Activated CD4-positive, alpha-beta memory T cell treated with anti-CD3 and anti-CD28 coated beads for 36 hours (primary cell): ENCODE measurements around the gene MACF1. TPM values are rescaled to one million over a fixed set of nuclear protein-coding genes. Genes with fewer than 3 reads are reported as not detected.
"Not testable (repeated sequence)": the region's sequence is repeated elsewhere in the genome, so short reads cannot be mapped to it uniquely, and the experiment has no call there.

ENCODE experiments used
- CTCF ChIA-PET: fragments of 350-600 bp; sonication (Branson Sonifier 250); formaldehyde crosslinking; loops from one replicate; lab custom pipeline; 2021; ENCODE audit warnings: antibody characterized with exemption, inconsistent platforms; lab: Charles Lee
- POLR2A ChIA-PET: fragments of 350-600 bp; sonication (Branson Sonifier 250); formaldehyde crosslinking; loops from one replicate; lab custom pipeline; 2021; ENCODE audit warnings: antibody characterized with exemption; lab: Charles Lee
- DNase-seq: peaks from one replicate; pipeline ENCODE4 v3.0.0-alpha.2; 2020
- H3K27ac Mint-ChIP-seq: one replicate; pipeline ENCODE4 v1.8.0; 2021; ENCODE audit warnings: mixed read lengths
- H3K27me3 Mint-ChIP-seq: one replicate; pipeline ENCODE4 v1.8.0; 2021; ENCODE audit warnings: mixed read lengths
- H3K36me3 Mint-ChIP-seq: one replicate; pipeline ENCODE4 v1.8.0; 2021; ENCODE audit warnings: mixed read lengths
- H3K4me1 Mint-ChIP-seq: one replicate; pipeline ENCODE4 v1.8.0; 2021; ENCODE audit warnings: low read depth, mixed read lengths
- H3K4me3 Mint-ChIP-seq: one replicate; pipeline ENCODE4 v1.8.0; 2021; ENCODE audit warnings: mild to moderate bottlenecking, mixed read lengths
- H3K9me3 Mint-ChIP-seq: one replicate; pipeline ENCODE4 v1.8.0; 2021; ENCODE audit warnings: mixed read lengths
- intact Hi-C: fragments of 100-400 bp; cut with micrococcal nuclease; formaldehyde crosslinking; loops from one replicate; pipeline ENCODE4 v1.15.1; 2023
- total RNA-seq, 2 experiments: library from RNA; stranded (reverse); gene quantifications; one replicate each; pipeline ENCODE4 v1.2.3, GENCODE V29; 2021

The MACF1 gene
- total RNA-seq, 2 experiments from 2014 or later = 239 to 240 TPM

GRCh38 chr1:39431927-39432326 is 227.4 kb downstream of the MACF1 start:
- ChIA-PET CTCF (interaction anchor here (1.7 kb wide), 1 partner anchor 173 kb away, joined by 4 read pairs; no protein-coding TSS in a partner anchor), POLR2A (interaction anchor here (0.9 kb wide), 1 partner anchor 10 kb away, joined by 3 read pairs; no protein-coding TSS in a partner anchor)
- intact Hi-C loops = no loop called here
- H3K36me3 Mint-ChIP-seq = peaks cover 61% of the 10 kb centered on the region
- no peak overlapping the region for H3K27ac Mint-ChIP-seq
- peaks cover 11% of the 10 kb centered on the region for H3K4me1 Mint-ChIP-seq
- H3K4me3 Mint-ChIP-seq = no peak overlapping the region
- no peaks in the 10 kb centered on the region for H3K27me3 Mint-ChIP-seq
- H3K9me3 Mint-ChIP-seq = no peaks in the 10 kb centered on the region
- DNase-seq = no peak

DNA sequence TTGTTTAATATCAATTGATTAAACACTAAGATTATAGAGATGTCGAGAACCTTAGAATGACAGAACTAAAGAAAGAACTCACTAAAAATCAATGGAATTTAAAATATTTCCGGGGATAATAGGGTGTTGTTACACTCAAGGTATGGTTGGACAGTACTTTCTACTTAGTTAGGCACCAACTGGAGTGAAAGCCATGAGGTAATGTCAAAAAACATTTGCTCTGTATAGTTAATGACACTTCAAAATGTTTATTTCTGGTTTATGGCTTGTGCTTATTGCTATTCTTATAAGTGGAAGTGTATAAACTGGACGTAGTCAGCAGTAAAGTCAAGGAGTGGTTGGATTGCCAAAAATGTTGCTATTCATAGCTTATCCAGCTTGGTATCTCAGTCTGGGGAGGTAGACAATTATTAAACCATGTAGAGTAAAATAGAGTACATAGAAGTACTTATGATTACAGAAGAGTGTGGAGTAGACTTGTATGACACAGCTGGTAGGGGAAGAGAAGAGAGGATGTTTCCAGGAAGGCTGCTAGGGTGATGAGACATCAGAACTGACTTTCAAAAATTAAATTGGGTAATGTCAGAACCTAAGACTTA is 230.4 kb downstream of the MACF1 start:
- H3K36me3 Mint-ChIP-seq = peaks cover 53% of the 10 kb centered on the region
- ChIA-PET CTCF (interaction anchor here (0.8 kb wide), 1 partner anchor 24 kb away, joined by 3 read pairs; no protein-coding TSS in a partner anchor), POLR2A (no interaction called here)
- no peaks in the 10 kb centered on the region for H3K9me3 Mint-ChIP-seq
- H3K27ac Mint-ChIP-seq = peak overlapping the region; percentile 31
- H3K4me3 Mint-ChIP-seq = no peak overlapping the region
- no peak for DNase-seq
- H3K4me1 Mint-ChIP-seq = peaks cover 8% of the 10 kb centered on the region
- H3K27me3 Mint-ChIP-seq = no peaks in the 10 kb centered on the region
- intact Hi-C loops = no loop called here

GRCh38 chr1:39435597-39435996 is 231.1 kb downstream of the MACF1 start:
- H3K4me1 Mint-ChIP-seq = peaks cover 8% of the 10 kb centered on the region
- no peak for DNase-seq
- intact Hi-C loops = no loop called here
- no peak overlapping the region for H3K27ac Mint-ChIP-seq
- ChIA-PET POLR2A (no interaction called here), CTCF (no interaction called here)
- H3K36me3 Mint-ChIP-seq = peaks cover 53% of the 10 kb centered on the region
- no peak overlapping the region for H3K4me3 Mint-ChIP-seq
- no peaks in the 10 kb centered on the region for H3K9me3 Mint-ChIP-seq
- H3K27me3 Mint-ChIP-seq = no peaks in the 10 kb centered on the region

GRCh38 chr1:39436842-39437241 is 232.3 kb downstream of the MACF1 start:
- H3K9me3 Mint-ChIP-seq = no peaks in the 10 kb centered on the region
- H3K27ac Mint-ChIP-seq = no peak overlapping the region
- intact Hi-C loops = no loop called here
- H3K4me3 Mint-ChIP-seq = no peak overlapping the region
- DNase-seq = no peak
- ChIA-PET CTCF (no interaction called here), POLR2A (no interaction called here)
- peaks cover 6% of the 10 kb centered on the region for H3K4me1 Mint-ChIP-seq
- H3K27me3 Mint-ChIP-seq = no peaks in the 10 kb centered on the region
- peaks cover 50% of the 10 kb centered on the region for H3K36me3 Mint-ChIP-seq

DNA sequence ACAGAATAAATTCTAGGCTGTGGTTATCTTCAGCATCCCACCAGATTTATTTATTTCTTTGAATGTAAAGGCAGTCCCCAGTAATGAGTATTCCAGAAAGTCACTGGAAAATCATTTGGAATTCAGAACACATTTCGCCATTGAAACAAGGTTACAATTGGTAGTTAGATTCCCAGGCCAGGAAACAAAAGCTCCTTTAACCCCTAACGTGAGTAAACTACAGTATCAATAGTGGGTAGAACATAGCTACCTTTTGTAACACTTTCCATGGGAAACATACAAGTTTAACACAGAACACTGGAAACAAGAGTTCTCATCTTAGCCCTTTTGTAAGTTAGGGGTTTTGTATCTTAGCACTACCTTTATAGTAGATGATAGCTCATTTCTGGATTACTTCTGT is 233.5 kb downstream of the MACF1 start:
- no peak overlapping the region for H3K4me3 Mint-ChIP-seq
- H3K27ac Mint-ChIP-seq = no peak overlapping the region
- intact Hi-C loops = no loop called here
- H3K4me1 Mint-ChIP-seq = peaks cover 5% of the 10 kb centered on the region
- H3K27me3 Mint-ChIP-seq = no peaks in the 10 kb centered on the region
- CTCF ChIA-PET = interaction anchor here (0.6 kb wide), 1 partner anchor 100 kb away, joined by 4 read pairs; no protein-coding TSS in a partner anchor
- DNase-seq = no peak
- H3K36me3 Mint-ChIP-seq = peaks cover 52% of the 10 kb centered on the region
- no peaks in the 10 kb centered on the region for H3K9me3 Mint-ChIP-seq
- POLR2A ChIA-PET = no interaction called here

- H3K4me3 Mint-ChIP-seq = no peak overlapping the region
These were observed 236.4 kb downstream of the MACF1 start for GRCh38 chr1:39440856-39441255.

DNA sequence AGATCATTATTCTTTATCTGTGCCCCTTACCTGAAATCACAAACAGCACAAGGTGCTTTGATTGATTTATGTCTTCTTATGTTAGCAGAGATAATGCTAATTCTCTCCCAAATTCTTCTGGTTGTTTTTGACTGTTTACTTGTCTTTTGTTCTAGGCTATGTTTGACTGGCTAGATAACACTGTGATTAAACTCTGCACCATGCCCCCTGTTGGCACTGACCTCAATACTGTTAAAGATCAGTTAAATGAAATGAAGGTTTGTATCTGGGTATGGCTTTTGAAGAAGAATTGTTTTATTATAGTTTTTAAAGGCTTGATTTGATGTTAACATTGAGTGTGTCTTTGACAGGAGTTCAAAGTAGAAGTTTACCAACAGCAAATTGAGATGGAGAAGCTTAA is 237.3 kb downstream of the MACF1 start:
- H3K4me1 Mint-ChIP-seq = no peaks in the 10 kb centered on the region
- ChIA-PET CTCF (interaction anchor here (0.6 to 1.8 kb wide), 3 partner anchors 17 to 162 kb away, joined by 3 to 5 read pairs (median 4); no protein-coding TSS in a partner anchor), POLR2A (no interaction called here)
- H3K36me3 Mint-ChIP-seq = peaks cover 50% of the 10 kb centered on the region
- no peak overlapping the region for H3K4me3 Mint-ChIP-seq
- no peaks in the 10 kb centered on the region for H3K9me3 Mint-ChIP-seq
- no peaks in the 10 kb centered on the region for H3K27me3 Mint-ChIP-seq
- no peak overlapping the region for H3K27ac Mint-ChIP-seq
- intact Hi-C loops = no loop called here
- no peak for DNase-seq

More at GRCh38 chr1:39440856-39441255, 236.4 kb downstream of the MACF1 start:
- no peak for DNase-seq
- H3K27ac Mint-ChIP-seq = no peak overlapping the region
- ChIA-PET POLR2A (no interaction called here), CTCF (interaction anchor here (1.7 kb wide), 1 partner anchor 30 kb away, joined by 4 read pairs; no protein-coding TSS in a partner anchor)
- no peaks in the 10 kb centered on the region for H3K4me1 Mint-ChIP-seq
- no peaks in the 10 kb centered on the region for H3K9me3 Mint-ChIP-seq
- no peaks in the 10 kb centered on the region for H3K27me3 Mint-ChIP-seq
- peaks cover 54% of the 10 kb centered on the region for H3K36me3 Mint-ChIP-seq
- intact Hi-C loops = no loop called here

DNA sequence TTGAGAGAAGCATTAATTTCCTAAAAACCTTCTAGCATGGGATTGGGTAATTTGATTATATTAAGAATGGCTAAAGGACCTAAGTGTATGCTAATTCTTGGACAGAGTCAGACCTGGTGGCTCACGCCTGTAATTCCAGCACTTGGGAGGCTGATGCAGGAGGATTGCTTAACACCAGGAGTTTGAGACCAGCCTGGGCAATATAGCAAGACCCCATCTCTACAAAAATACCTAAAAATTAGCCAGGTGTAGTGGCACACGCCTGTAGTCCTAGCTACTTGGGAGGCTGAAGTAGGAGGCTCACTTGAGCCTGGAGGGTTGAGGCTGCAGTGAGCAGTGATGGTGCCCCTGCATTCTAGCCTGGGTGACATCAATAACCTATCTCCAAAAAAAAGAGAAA is 241.1 kb downstream of the MACF1 start:
- Mint-ChIP-seq H3K36me3 (peaks cover 56% of the 10 kb centered on the region), H3K9me3 (no peaks in the 10 kb centered on the region), H3K27ac (no peak overlapping the region), H3K27me3 (no peaks in the 10 kb centered on the region), H3K4me1 (no peaks in the 10 kb centered on the region), H3K4me3 (no peak overlapping the region)
- POLR2A ChIA-PET = no interaction called here
- no peak for DNase-seq
- CTCF ChIA-PET = interaction anchor here (0.6 kb wide), 1 partner anchor 26 kb away, joined by 3 read pairs; no protein-coding TSS in a partner anchor
- intact Hi-C loops = no loop called here

- no peak for DNase-seq
- no peak overlapping the region for H3K4me3 Mint-ChIP-seq
- no peaks in the 10 kb centered on the region for H3K27me3 Mint-ChIP-seq
- H3K4me1 Mint-ChIP-seq = no peaks in the 10 kb centered on the region
- H3K36me3 Mint-ChIP-seq = peaks cover 60% of the 10 kb centered on the region
- ChIA-PET CTCF (interaction anchor here (1.2 to 1.7 kb wide), 3 partner anchors 23 to 348 kb away, joined by 3 to 4 read pairs (median 4); no protein-coding TSS in a partner anchor), POLR2A (no interaction called here)
- intact Hi-C loops = no loop called here
- H3K9me3 Mint-ChIP-seq = no peaks in the 10 kb centered on the region
- H3K27ac Mint-ChIP-seq = no peak overlapping the region
These were observed 242.6 kb downstream of the MACF1 start for GRCh38 chr1:39446986-39447567.

GRCh38 chr1:39450041-39450440 is 245.5 kb downstream of the MACF1 start:
- H3K27me3 Mint-ChIP-seq, CTCF ChIA-PET, H3K9me3 Mint-ChIP-seq, DNase-seq, POLR2A ChIA-PET, H3K4me3 Mint-ChIP-seq, H3K27ac Mint-ChIP-seq, H3K4me1 Mint-ChIP-seq, intact Hi-C loops: not testable (repeated sequence)
- peaks cover 53% of the 10 kb centered on the region for H3K36me3 Mint-ChIP-seq

DNA sequence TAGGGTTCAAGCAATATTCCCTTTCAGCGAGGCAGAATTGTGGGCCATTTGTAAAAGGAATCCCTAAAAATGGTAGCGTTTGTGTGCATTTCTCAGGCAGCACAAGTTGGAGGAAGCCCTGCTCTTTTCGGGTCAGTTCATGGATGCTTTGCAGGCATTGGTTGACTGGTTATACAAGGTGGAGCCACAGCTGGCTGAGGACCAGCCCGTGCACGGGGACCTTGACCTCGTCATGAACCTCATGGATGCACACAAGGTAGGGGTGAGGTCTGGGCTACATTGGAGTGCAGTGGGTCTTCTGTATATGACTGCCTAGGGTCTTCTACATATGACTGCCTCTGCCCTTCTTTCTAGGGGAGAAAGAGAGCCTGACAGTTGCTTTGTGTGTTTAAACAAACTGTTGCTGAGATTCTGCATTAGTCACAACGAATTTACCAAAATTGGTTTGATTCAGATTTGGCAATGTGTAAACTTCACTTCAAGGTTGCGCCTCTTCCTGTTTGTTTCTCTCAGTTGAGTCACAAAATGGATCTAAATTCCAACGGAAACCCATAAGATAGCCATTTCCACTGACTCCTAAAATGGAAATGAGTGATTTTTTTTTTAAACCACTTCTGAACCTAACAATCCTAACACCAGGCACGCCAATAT is 246.6 kb downstream of the MACF1 start:
- intact Hi-C loops = no loop called here
- no peak for DNase-seq
- Mint-ChIP-seq H3K27me3 (no peaks in the 10 kb centered on the region), H3K4me1 (no peaks in the 10 kb centered on the region), H3K4me3 (no peak overlapping the region), H3K27ac (no peak overlapping the region), H3K9me3 (no peaks in the 10 kb centered on the region), H3K36me3 (peaks cover 57% of the 10 kb centered on the region)
- POLR2A ChIA-PET = no interaction called here
- CTCF ChIA-PET = no interaction called here

DNA sequence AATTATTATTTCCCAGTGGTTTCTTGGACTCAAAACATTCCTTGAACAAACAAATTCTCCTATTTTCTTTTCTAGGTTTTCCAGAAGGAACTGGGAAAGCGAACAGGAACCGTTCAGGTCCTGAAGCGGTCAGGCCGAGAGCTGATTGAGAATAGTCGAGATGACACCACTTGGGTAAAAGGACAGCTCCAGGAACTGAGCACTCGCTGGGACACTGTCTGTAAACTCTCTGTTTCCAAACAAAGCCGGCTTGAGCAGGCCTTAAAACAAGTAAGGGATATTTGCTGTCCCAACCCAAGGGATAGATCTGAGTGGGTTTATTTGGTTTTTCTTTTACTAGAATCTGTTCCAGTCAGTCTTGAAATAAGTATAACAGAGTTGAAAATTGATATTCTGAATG is 247.6 kb downstream of the MACF1 start:
- POLR2A ChIA-PET = no interaction called here

More for the DNA sequence above, 247.6 kb downstream of the MACF1 start:
- Mint-ChIP-seq H3K4me3 (no peak overlapping the region), H3K9me3 (no peaks in the 10 kb centered on the region), H3K27ac (no peak overlapping the region), H3K27me3 (no peaks in the 10 kb centered on the region), H3K4me1 (no peaks in the 10 kb centered on the region), H3K36me3 (peaks cover 59% of the 10 kb centered on the region)
- CTCF ChIA-PET = no interaction called here
- DNase-seq = no peak
- intact Hi-C loops = no loop called here
